Cortex of kidney (tissue), 1 donor: ENCODE measurements around the gene CATSPERD.
"Not testable (repeated sequence)": the region's sequence is repeated elsewhere in the genome, so short reads cannot be mapped to it uniquely, and the experiment has no call there.

Source experiments
- DNase-seq: peaks from one replicate; lab custom pipeline; 2025; lab: John Stamatoyannopoulos, UW

CATSPERD gene

GRCh38 chr19:5727453-5728050, 7.1 kb downstream of the CATSPERD start:
- no peak for DNase-seq

DNA sequence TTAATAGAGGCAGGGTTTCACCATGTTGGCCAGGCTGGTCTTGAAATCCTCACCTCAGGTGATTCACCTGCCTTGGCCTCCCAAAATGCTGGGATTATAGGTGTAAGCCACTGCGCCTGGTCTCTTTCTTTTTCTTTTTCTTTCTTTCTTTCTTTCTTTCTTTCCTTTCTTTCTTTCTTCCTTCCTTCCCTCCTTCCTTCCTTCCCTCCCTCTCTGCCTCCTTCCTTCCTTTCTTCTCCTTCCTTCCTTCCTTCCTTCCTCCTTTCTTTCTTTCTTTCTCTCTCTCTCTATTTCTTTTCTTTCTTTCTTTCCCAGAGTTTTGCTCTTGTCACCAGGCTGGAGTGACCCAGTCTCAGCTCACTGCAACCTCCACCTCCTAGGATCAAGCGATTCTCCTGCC, 12.7 kb downstream of the CATSPERD start:
- not testable (repeated sequence) for DNase-seq

GRCh38 chr19:5738423-5738822, 18.0 kb downstream of the CATSPERD start:
- DNase-seq: no peak

GRCh38 chr19:5742051-5742450, 21.6 kb downstream of the CATSPERD start:
- DNase-seq: no peak

DNA sequence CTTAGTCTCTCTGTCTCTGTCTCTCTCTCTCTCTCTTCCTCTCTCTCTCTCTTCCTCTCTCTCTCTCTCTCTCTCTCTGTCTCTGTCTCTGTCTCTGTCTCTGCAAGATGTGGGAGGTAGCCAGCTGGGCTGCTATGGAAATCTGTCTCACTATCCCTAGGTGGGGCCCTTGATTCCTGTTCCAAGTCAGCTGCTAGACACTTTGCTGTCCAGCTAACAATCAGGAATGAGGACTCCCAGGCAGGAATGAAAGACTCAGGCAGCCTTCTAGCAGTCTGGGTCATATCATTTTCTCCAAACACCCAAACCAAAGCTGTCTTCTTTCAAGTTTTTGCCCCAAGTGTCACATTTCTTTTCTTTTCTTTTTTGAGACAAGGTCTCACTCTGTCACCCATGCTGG, 23.2 kb downstream of the CATSPERD start:
- DNase-seq: no peak

DNA sequence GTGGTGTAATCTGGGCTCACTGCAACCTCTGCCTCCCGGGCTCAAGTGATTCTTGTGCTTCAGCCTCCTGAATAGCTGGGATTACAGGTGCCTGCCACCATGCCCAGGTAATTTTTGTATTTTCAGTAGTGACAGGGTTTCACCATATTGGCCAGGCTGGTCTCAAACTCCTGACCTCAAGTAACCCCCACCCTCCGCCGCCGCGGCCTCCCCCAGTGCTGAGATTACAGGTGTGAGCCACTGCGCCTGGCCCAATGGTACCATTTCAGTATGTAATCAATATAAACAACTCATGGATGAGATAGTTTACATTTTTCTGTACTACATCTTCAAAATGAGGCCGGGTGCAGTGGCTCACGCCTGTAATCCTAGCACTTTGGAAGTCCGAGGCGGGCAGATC, 24.6 kb downstream of the CATSPERD start:
- DNase-seq: not testable (repeated sequence)

GRCh38 chr19:5748920-5749319, 28.5 kb downstream of the CATSPERD start:
- DNase-seq: not testable (repeated sequence)

GRCh38 chr19:5749505-5749904, 29.1 kb downstream of the CATSPERD start:
- DNase-seq: no peak

DNA sequence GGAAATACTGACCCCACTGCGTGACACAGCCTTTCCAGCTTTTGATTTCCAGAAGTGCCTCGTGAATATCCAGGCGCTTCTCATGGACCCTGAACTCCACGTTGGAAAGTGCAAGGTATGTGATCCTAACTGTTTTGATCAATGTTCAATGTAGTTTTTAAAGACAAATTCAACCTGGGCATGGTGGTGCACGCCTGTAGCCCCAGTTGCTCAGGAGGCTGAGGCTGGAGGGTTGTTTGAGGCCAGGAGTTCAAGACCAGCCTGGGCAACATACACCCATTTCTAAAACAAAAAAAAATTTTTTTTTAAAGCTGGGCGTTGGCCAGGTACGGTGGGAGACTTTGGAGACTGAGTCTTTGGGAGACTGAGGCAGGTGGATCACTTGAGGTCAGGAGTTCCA, 31.3 kb downstream of the CATSPERD start:
- no peak for DNase-seq

GRCh38 chr19:5753743-5754142, 33.3 kb downstream of the CATSPERD start:
- DNase-seq: no peak

DNA sequence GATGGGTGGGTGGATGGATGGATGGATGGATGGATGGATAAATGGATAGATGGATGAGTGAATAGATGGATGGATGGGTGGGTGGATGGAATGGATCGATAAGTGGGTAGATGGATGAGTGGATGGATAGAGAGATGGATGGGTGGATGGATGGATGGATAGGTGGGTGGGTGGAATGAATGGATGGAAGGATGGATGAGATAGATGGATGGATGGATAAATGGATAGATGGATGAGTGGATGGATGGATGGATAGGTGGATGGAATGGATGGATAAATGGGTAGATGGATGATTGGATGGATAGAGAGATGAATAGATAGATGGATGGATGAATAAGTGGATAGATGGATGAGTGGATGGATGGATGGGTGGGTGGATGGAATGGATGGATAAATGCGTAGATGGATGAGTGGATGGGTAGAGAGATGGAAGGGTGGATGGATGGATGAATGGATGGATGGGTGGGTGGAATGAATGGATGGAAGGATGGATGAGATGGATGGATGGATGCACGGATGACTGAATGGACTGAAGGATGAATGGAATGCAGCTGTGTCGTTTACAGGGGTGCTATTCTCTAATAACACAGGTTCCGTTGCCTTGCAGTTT, 42.3 kb downstream of the CATSPERD start:
- no peak for DNase-seq

GRCh38 chr19:5765220-5765619, 44.8 kb downstream of the CATSPERD start:
- DNase-seq: no peak

- no peak for DNase-seq
These were observed 47.5 kb downstream of the CATSPERD start for GRCh38 chr19:5767949-5768348.

DNA sequence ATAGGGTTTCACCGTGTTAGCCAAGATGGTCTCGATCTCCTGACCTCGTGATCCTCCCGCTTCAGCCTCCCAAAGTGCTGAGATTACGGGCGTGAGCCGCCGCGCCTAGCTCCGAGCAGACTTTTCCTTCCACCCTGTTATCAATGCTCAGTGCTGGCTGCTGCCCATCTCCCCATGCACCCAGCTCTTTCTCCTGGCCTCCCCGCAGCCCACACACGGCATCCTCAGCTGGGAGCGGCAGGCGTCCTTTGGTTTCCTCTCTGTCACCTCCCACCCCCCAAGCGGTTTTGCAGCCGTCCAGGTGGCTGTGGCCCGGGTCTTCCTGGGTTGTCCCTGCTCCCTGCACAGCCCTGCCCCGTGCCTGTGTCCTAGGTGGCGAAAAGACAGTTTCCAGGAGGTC, 52.0 kb downstream of the CATSPERD start:
- no peak for DNase-seq

DNA sequence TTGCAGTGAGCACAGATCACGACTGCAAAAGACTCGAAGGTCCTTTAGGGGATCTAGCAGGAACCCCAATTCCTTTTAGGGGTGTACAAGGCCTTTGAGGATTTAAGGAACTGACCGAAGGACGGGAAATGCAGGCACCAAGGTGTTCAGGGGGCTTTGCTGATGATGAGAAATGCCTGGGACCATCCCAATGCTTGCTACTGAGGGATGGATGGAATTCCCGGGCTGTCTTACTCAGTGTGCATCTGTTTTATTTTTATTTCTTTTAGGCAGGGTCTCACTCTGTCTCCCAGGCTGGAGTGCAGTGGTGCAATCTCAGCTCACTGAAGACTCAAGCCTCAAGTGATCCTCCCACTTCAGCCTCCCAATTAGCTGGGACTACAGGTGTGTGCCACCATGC, 52.8 kb downstream of the CATSPERD start:
- no peak for DNase-seq

GRCh38 chr19:5774921-5775320, 54.5 kb downstream of the CATSPERD start:
- DNase-seq: no peak

DNA sequence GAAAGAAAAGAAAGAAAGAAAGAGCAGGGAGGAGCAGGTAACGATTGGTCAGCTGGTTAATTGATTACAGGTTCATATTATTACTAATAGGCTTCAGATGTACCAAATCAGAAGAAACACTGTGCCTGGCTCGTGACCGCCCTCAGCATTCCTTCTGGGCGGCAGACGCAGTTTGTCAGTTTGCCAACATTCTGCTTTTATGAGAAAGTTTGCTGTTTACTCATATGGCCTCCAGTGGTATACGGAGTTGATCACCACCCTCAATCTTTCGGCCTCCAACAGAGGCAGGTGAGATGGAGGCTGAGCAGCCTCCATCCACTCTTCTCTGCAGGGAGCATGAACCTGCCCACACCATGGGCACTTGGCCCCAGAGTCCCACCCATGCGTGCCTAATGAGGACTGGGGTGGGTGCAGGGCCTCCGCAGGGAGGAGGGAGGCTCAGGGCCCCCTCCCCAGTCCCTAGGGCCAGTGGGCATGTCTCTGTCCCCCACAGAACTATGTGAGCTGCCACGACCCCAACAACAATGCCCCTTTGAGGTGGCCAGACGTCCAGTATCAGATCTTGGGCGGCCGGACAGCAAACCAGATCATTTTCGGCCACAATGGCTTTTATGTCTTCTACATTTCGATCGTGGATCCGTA, 55.4 kb downstream of the CATSPERD start:
- DNase-seq: no peak

DNA sequence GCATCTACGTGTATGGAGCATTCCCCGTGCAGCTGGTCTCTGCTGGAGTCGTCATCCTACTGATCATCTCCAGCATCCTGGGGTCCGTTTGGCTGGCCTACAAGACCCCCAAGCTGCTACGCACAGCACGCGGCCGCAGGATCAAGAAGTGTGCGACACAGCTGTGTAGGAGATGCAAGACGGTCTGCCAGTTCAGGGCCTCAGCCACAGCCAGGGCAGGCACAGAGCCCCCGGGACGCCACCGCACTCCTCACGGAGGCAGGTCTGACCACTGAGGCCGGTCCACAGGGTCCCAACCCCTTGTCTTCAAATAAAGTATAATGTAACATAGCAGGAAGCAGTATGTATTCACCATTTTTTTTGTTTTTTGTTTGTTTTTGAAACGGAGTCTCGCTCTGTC, 58.0 kb downstream of the CATSPERD start:
- DNase-seq: no peak

DNA sequence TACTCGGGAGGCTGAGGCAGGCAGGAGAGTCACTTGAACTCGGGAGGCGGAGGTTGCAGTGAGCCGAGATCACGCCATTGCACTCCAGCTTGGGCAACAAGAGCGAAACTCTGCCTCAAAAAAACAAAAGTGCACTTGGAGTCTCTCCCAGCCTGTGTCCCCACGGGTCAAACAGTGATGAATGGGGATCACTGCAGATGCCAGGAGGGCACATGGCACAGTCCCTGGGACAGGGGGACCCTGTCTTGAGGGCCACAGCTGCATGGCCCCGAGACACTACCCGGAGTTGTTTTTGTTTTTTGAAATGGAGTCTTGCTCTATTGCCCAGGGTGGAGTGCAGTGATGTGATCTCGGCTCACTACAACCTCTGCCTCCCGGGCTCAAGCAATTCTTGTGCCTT, 60.5 kb downstream of the CATSPERD start:
- DNase-seq: not testable (repeated sequence)

DNA sequence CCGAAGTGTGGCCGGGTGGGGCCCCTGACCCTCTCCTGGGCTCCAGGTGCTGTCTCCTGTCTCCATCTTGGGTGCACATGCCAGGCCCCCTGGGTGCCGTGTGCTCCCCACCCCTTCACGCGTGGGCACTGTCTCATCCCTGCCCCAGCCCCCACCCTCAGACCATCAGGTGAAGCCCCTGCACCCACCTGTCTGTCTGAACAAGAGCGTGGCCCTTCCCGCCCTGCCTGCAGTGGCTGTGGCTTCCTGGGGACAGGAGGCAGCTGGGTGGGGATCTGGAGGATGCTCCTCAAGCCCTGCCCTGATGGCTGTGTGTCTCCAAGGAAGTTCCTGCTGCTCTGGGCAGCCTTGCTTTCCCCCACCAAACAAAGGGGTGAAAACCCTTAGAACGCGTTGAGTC, 61.9 kb downstream of the CATSPERD start:
- DNase-seq: no peak

DNA sequence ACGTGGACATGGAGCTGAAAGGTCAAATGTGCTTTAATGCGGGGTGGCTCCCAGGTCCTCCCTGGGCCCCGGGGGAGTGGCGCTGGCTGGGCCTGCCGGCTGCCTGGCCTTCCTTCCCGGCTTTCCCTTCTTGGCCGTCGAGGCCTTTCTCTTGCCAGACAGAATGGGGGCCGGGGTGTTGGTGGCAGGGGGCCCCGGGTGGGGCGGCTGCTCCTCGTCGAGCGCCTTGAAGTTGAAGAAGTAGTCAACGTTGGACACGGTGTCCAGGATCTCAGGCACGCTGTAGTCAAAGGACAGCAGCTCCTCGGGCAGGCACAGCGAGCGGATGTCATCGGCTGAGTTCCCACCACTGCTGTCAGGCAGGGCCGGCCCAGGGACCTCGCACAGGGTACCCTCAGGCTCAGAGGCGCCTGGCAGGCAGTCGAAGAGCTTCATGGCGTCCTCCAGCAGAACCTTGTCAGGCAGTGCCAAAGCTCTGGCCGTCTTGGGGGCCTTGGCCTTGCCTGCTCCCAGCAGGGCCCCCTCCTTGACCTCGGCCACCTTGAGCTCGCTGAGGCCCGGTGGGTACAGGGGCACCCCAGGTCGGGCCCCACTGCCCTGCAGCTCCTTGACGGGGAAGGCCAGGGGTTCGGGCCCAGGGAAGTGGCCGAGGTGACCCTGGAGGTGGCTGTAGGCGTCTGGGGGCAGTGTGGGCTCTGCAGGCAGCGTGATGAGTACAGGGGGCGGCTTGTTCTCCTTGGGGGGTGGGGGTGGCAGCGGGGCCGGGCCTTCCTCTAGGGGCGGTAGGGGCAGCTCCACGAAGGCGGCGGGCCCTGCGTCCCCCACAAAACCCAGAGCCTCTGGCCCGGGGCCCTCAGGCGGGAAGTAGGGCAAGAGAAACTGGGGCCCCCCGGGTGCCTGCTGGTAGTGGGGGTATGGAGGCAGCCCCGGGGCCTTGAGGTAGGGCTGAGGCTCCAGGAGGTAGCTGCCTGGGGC, 62.8 kb downstream of the CATSPERD start:
- DNase-seq: no peak

DNA sequence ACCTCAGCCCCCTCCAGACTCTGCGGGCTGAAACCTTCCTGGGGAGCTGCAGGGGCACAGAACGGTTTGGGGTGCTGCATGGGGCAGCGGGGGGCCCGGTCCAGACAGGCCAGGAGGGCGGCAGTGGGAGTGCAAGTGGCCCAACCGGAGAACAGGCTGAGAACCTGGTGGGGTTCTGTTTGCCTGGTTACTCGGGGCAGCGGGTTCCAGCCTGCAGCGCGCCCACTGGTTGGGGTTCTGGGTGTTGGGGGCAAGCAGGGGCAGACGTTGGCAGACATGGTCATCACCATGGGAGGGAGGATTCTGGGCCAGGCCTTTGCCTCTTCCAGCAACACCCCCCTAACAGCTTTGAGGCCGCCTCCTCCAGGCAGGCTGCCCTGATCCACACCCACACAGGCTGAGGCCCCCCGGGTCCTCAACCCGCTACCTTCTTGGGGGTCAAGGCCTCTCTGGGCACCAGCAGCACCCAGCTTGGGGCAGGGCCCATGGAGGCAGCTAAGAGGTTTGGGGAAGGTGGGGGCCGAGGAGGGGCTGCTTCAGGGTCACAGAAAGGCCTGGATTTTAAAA, 64.2 kb downstream of the CATSPERD start, which contains the start of gene PRR22:
PRR22 (minus strand) TSS at position 166 of the 567 bp plus-strand sequence; CDS start at position 80, 86 bp downstream.
- no peak for DNase-seq
